CD14-positive monocyte (primary cell): ENCODE measurements around the gene REN. TPM values are rescaled to one million over a fixed set of nuclear protein-coding genes. Genes with fewer than 3 reads are reported as not detected.

Source experiments
- DNase-seq, 3 donors: peaks; one replicate each; pipeline ENCODE4 v3.0.0-alpha.2; 2011 to 2022
- H2AFZ ChIP-seq: 2 replicates; pipeline ENCODE4 v1.6.0; 2012; ENCODE audit warnings: mild to moderate bottlenecking, low read depth, low read length, inconsistent platforms; ENCODE audit not compliant: insufficient read depth, poor library complexity, severe bottlenecking
- H3K27ac ChIP-seq, 2 donors: 1 replicate in 1 of 2; 2 replicates in 1 of 2; pipeline ENCODE4 v1.5.1; 2012 to 2013; ENCODE audit warnings: low read length in 2 of 2, control low read depth in 1 of 2, inconsistent platforms in 1 of 2, low read depth in 1 of 2, mild to moderate bottlenecking in 1 of 2
- H3K27me3 ChIP-seq, 2 donors: one replicate each; pipeline versions ENCODE4 v1.6.0 to v1.6.1; 2011 to 2013; ENCODE audit warnings: low read length in 2 of 2; ENCODE audit not compliant: control insufficient read depth in 2 of 2, insufficient read depth in 2 of 2
- H3K36me3 ChIP-seq, 2 donors: replicated peaks in 1 of 2; 1 replicate in 1 of 2; 2 replicates in 1 of 2; pipeline versions ENCODE4 v1.5.1 to v1.6.1; 2012 to 2013; ENCODE audit warnings: low read length in 2 of 2, control low read depth in 1 of 2, inconsistent platforms in 1 of 2, mild to moderate bottlenecking in 1 of 2; ENCODE audit not compliant: insufficient read depth in 2 of 2, control insufficient read depth in 1 of 2
- H3K4me1 ChIP-seq, 2 donors: 1 replicate in 1 of 2; 2 replicates in 1 of 2; pipeline versions ENCODE4 v1.5.1 to v1.6.1; 2012 to 2013; ENCODE audit warnings: low read length in 2 of 2, control low read depth in 1 of 2, inconsistent platforms in 1 of 2, mild to moderate bottlenecking in 1 of 2, moderate library complexity in 1 of 2; ENCODE audit not compliant: insufficient read depth in 2 of 2, control insufficient read depth in 1 of 2
- H3K4me2 ChIP-seq: replicated peaks from 2 replicates; pipeline ENCODE3; 2012; ENCODE audit warnings: low read length, moderate library complexity, mild to moderate bottlenecking; ENCODE audit not compliant: poor library complexity, severe bottlenecking; ENCODE audit errors: extremely low read depth
- H3K4me3 ChIP-seq, 3 experiments: fragments of 200-600 bp in 1 of 3; sonication (generic) in 1 of 3; replicated peaks in 1 of 3; 1 replicate in 2 of 3; 2 replicates in 1 of 3; pipeline ENCODE4 v1.5.1; 2011 to 2013; ENCODE audit warnings: low read length in 3 of 3, mild to moderate bottlenecking in 3 of 3, control low read depth in 2 of 3, low read depth in 2 of 3, inconsistent platforms in 1 of 3, moderate library complexity in 1 of 3
- H3K79me2 ChIP-seq: 2 replicates; pipeline ENCODE4 v1.6.0; 2012; ENCODE audit warnings: mild to moderate bottlenecking, control low read depth, inconsistent platforms, low read length, moderate library complexity; ENCODE audit not compliant: insufficient read depth
- H3K9ac ChIP-seq: 2 replicates; pipeline ENCODE4 v1.6.0; 2017; ENCODE audit warnings: low read length, mild to moderate bottlenecking; ENCODE audit not compliant: insufficient read depth, poor library complexity, severe bottlenecking
- H3K9me3 ChIP-seq, 2 donors: replicated peaks in 1 of 2; 1 replicate in 1 of 2; 2 replicates in 1 of 2; pipeline versions ENCODE4 v1.5.1 to v1.6.1; 2012 to 2013; ENCODE audit warnings: low read length in 2 of 2, control low read depth in 1 of 2; ENCODE audit not compliant: control insufficient read depth in 1 of 2, insufficient read depth in 1 of 2
- H4K20me1 ChIP-seq: 2 replicates; pipeline ENCODE4 v1.6.0; 2012; ENCODE audit warnings: mild to moderate bottlenecking, low read length, control low read depth, moderate library complexity; ENCODE audit not compliant: insufficient read depth
- H3K27ac Mint-ChIP-seq, 7 donors: one replicate each; pipeline ENCODE4 v1.8.0; 2020; ENCODE audit warnings: mild to moderate bottlenecking in 7 of 7, mixed read lengths in 7 of 7, moderate library complexity in 6 of 7, inconsistent platforms in 2 of 7
- H3K27me3 Mint-ChIP-seq, 3 donors: one replicate each; pipeline ENCODE4 v1.8.0; 2021 to 2022; ENCODE audit warnings: low read depth in 3 of 3, mild to moderate bottlenecking in 3 of 3, mixed read lengths in 3 of 3, moderate library complexity in 3 of 3, inconsistent platforms in 1 of 3
- H3K36me3 Mint-ChIP-seq, 2 donors: one replicate each; pipeline ENCODE4 v1.8.0; 2020; ENCODE audit warnings: mixed read lengths in 2 of 2, inconsistent platforms in 1 of 2, mild to moderate bottlenecking in 1 of 2
- H3K4me1 Mint-ChIP-seq: one replicate; pipeline ENCODE4 v1.8.0; 2020; ENCODE audit warnings: mild to moderate bottlenecking, mixed read lengths
- H3K4me3 Mint-ChIP-seq, 2 donors: one replicate each; pipeline ENCODE4 v1.8.0; 2020; ENCODE audit warnings: mild to moderate bottlenecking in 2 of 2, mixed read lengths in 2 of 2, moderate library complexity in 1 of 2
- H3K9me3 Mint-ChIP-seq, 7 donors: one replicate each; pipeline ENCODE4 v1.8.0; 2020 to 2022; ENCODE audit warnings: mixed read lengths in 7 of 7, mild to moderate bottlenecking in 6 of 7, moderate library complexity in 6 of 7, inconsistent platforms in 2 of 7
- CTCF ChIP-seq: fragments of 200-600 bp; IDR thresholded peaks from one replicate; pipeline ENCODE4 v1.8.0; 2022; ENCODE audit warnings: antibody characterized with exemption, mild to moderate bottlenecking
- WGBS: methylation state at CpG from one replicate; pipeline ENCODE4 v1.1.5; 2013; ENCODE audit warnings: missing lambda C conversion rate; ENCODE audit not compliant: insufficient coverage; 5-methylcytosine and 5-hydroxymethylcytosine counted together
- intact Hi-C, 2 donors: fragments of 100-400 bp; cut with micrococcal nuclease; formaldehyde crosslinking; loops; one replicate each; pipeline versions ENCODE4 v1.15.0 to v1.15.1; 2023
- polyA plus RNA-seq, 3 donors: library from polyadenylated mRNA; depleted of rRNA in 1 of 3; unstranded in 2 of 3; stranded (reverse) in 1 of 3; fragments of 300-500 nt in 2 of 3; fragments of >200 nt in 1 of 3; fragmentation: Illumina TruSeq in 2 of 3; gene quantifications; 1 replicate in 2 of 3; 2 replicates in 1 of 3; pipeline ENCODE4 v1.2.3, GENCODE V29; 2012 to 2021

The REN gene
- polyA plus RNA-seq, 3 donors = not detected

DNA sequence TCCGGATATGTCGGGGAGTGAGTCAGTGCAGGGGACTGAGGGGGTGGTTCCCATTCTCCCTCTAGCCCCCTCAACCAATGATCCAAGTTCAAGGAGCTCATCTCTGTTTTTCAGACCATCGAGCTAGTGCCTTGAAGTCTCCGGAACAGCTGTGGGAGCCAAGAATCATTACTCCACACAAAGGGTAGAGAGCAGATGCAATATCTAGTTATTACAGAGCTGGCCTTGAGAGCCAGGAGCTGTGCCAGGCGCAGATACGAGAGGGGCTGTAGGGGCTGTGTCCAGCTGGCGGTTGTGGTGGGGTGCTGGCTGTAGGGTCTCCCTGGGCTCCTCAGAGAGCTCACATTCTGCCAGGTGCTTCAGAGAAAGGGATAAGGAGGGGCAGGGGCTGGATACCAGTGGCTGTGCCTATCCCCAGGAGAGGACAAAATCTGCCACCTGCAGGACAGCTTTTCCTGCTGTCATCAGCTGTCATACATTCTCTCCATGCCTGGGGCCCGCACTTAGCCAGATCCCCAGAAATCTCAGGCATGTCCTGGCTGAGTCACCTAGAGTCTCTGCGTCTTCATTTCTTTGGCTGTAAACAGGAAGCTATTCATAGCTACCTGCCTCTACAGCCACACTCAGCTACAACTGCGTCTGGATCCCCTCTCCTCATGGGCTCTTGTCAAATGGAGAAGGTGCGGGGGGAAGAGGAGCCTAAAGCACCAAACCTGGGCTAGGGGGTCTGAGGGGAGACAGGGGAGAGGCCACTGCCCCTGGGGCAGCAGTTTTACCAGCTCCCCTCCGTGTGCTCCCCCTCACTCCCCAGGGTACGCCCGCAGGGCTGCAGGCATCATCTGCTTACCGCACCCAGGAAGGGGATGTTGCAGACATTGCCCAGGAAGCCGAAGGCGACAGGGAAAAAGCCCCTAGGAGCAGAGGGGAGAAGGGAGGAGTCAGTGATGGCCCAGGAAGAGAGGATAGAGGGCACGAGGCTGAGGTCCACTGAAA, 32.5 kb upstream of the REN start:
- no peaks in the 10 kb centered on the region for H3K9me3 ChIP-seq

DNA sequence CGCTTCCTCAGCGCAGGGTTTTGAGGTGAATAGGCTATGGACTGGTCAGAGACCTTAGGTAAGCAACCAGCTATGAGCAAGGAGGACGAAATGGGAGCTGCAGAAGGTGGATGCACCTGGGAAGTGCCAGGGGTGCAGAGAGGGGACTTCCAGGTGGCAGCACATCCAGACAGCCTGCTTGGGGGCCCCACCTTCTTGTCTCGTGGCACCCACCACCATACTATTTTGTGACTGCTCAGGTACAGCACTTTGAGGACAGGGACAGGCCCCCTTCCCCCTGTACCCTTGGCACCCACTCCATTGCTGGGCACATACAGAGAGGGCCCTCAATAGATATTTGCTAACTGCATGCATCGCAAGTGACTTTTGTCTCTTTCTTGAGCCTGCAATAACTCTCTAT, 30.9 kb upstream of the REN start:
- H3K4me3 ChIP-seq = no peak overlapping the region
- no peak overlapping the region for H2AFZ ChIP-seq
- peaks cover 25 to 27% (median 27%) of the 10 kb centered on the region in 3 donors for H3K27me3 Mint-ChIP-seq
- no peak overlapping the region for H3K27ac Mint-ChIP-seq
- intact Hi-C loops = no loop called here
- no peaks in the 10 kb centered on the region for H3K9me3 ChIP-seq
- no peaks in the 10 kb centered on the region for H3K4me1 Mint-ChIP-seq
- no peak overlapping the region for H3K9ac ChIP-seq
- no peak overlapping the region for H3K4me3 Mint-ChIP-seq
- 83% methylated on average over 3 of the region's 5 CpGs for WGBS
- no peaks in the 10 kb centered on the region for H3K36me3 ChIP-seq
- peaks cover 0 to 14% of the 10 kb centered on the region in 2 donors for H3K27me3 ChIP-seq
- no peak for TF ChIP-seq CTCF
- DNase-seq = no peak
- peaks cover 0 to 2% (median 0%) of the 10 kb centered on the region in 7 donors for H3K9me3 Mint-ChIP-seq
- H3K36me3 Mint-ChIP-seq = no peaks in the 10 kb centered on the region
- H3K4me2 ChIP-seq = no peak overlapping the region
- H3K79me2 ChIP-seq = no peaks in the 10 kb centered on the region
- H3K4me1 ChIP-seq = no peaks in the 10 kb centered on the region
- H4K20me1 ChIP-seq = no peaks in the 10 kb centered on the region
- H3K27ac ChIP-seq = no peak overlapping the region

More for the DNA sequence above, 32.5 kb upstream of the REN start:
- Mint-ChIP-seq H3K4me3 (no peak overlapping the region), H3K9me3 (peaks cover 0 to 2% (median 0%) of the 10 kb centered on the region in 7 donors), H3K27me3 (peaks cover 19 to 24% (median 22%) of the 10 kb centered on the region in 3 donors), H3K27ac (no peak overlapping the region), H3K36me3 (no peaks in the 10 kb centered on the region), H3K4me1 (no peaks in the 10 kb centered on the region)
- no peak for DNase-seq
- H3K79me2 ChIP-seq = no peaks in the 10 kb centered on the region
- H3K27ac ChIP-seq = no peak overlapping the region
- H3K4me3 ChIP-seq = no peak overlapping the region
- H3K4me2 ChIP-seq = no peak overlapping the region
- no peaks in the 10 kb centered on the region for H4K20me1 ChIP-seq
- H3K27me3 ChIP-seq = peaks cover 0 to 4% of the 10 kb centered on the region in 2 donors
- no peak overlapping the region for H2AFZ ChIP-seq
- 76% methylated on average over 7 of the region's 18 CpGs for WGBS
- H3K9ac ChIP-seq = no peak overlapping the region
- intact Hi-C loops = no loop called here
- H3K4me1 ChIP-seq = no peaks in the 10 kb centered on the region
- no peaks in the 10 kb centered on the region for H3K36me3 ChIP-seq
- TF ChIP-seq CTCF = no peak
